NCI-H69 (cell line): ENCODE results near the gene CSTB.

Source experiments
- DNase-seq: peaks from one replicate; lab custom pipeline; 2025; lab: John Stamatoyannopoulos, UW

Gene CSTB

DNA sequence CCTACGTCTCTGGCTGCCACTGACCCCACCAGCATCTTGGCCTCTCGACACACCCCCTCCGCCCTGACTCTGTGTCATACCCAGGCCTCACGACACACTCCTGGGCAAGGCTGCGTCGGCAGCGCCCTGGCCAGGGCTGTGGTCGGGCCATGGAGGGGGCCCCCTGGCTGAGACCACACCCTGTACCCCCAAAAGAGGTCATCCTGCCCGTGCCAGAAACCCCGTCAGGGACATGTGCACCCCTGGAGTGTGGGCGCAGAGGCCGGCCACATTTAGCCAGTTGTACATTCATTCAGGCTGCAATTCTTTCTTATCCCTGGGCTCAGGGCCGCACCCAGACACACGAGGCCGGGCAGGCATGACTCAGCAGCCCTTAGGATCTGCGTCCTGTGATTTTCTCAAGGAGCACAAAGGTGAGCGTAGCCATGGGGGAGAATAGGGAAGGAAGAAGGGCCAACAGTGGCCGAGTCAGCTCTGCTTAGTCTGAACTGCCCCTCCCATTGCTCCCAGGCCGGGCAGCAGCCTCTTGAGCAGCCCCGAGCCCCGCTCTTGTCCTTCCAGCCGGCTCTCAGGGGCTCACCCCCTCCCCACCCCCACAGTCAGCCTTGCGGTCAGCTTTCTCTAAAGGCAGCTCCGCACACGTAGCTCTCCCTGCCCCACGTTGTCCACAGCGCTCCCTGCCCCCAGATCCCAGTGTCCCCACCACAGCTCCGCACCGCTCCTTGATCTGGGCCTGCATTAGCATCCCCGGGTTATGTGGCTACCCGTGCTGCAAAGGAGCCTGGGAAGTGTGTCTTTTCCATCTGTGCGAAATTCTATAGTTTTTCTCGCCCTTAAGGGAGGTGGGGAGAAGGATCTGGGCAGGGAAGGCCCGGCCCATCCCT, 7.9 kb downstream of the CSTB start:
- no peak for DNase-seq

- no peak for DNase-seq
Observed at GRCh38 chr21:43767498-43767983, 8.6 kb downstream of the CSTB start.

DNA sequence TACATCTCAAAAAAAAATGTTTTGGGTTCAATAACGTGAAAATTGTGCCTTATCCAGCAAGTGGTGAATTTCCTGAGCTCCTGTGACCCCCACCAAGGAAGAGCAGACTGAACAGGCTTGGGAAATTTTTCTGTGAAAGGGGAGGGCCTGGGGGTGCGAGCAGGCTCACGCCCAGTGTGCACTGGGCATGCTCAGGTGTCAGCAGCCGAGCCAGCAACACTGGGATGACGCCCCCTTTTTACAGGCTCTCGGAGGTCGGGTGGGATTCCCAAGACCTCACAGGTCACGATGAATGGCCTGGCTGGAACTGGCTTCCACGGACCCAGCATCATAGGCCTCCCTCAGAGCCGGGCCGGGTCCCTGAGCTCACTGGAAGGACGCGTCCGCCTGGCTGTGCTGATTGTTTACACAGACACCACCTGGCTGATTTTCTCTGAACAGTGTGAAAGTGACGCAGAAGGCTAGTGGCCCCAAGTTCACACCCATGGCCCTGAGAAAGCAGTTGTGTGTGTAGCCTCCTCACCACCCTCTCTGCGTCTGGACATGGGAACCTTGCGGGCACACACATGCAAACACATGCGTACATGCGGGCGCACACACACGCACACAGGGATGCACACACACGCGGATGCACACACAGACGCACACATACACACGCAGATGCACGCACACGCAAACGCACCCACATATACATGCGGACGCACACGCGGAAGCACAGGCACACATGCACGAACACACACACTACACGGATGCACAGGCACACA, 9.2 kb downstream of the CSTB start:
- DNase-seq, result peak; percentile 75

GRCh38 chr21:43764576-43765495, 11.3 kb downstream of the CSTB start:
- no peak for DNase-seq

GRCh38 chr21:43763901-43764523, 12.1 kb downstream of the CSTB start:
- peak; percentile 28 for DNase-seq

DNA sequence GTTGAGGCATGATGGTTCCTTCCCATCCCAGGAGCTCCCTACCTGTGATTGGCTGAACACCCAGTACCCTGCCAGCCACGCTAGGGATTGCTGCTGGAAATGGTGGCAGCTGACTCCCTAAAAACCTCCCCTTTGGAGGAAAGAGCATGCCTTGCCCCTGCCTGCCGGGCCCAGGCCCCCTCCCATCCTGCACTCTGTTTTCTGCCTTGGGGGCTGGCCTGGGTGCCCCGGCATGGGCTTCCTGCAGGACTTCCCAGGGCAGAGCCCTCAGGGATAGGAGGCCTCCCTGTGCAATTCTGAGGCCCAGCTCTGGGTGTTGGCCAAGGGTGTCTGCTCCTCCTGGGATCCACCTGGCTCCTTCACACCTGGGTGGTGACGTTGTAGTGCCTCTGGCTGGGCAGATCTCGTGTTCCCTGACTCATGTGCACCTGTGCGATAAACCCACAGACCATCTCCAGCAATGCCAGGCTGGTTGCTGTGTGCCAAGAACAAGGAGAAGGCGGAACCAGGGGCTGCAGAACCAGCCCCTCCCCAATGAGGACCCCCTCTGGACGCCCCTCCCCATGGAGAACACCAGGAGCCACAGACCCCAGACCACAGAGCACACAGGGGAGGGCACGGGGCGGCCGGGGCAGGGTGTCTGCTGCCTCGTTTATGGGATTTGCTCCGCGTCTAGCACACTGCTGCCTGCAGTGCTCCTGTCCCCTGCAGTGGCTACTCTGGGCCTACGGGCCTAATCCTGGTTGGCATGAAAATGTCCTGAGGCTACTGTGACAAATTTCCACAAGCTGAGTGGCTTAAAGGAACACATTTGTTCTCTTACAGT, 13.6 kb downstream of the CSTB start:
- no peak for DNase-seq

- no peak for DNase-seq
Observed at GRCh38 chr21:43761886-43762285, 14.2 kb downstream of the CSTB start.

DNA sequence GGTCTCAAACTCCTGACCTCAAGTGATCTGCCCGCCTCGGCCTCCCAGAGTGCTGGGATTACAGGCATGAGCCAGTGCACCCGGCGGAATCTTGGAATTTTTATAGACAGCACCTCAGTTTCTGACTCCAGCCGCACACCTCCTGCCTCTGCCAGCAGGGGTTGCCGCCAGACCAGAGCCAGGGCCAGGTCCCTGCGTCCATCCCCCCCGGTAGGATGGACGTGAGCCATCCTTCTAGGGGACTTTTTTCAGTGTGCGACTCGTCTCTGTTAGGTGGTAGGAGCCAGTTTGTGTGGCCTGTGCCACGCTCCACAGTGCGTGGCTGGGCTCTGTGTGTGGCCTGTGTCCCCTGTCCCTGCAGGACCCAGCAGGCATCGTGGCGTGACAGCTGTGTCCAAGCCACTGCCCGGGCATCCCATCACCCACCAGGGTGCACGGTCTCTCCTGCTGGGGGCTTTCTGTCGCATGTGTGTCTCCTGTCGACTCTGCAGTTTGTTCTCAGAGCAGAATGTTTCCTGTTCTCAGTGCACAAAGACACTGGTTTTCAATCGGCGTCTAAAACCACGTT, 15.6 kb downstream of the CSTB start:
- no peak for DNase-seq

DNA sequence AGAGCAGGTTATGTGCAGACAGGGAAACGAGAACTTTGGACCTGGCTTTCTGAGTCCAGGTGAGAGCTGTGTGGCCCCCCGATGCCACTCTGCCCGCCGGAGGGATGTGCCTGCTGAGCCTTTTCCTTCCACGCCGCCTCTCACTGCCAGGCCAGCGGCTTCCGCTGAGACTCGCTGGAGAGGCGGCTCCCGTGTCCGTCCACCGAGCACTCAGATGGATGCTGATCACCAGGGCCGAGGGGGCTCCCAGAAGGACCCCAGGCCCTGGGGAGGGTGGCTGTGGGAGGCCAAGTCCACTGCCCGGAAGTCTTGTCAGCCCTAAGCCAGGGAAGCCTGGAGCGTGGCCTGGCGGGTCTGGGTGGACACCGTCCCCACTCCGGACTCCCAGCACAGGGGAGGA, 16.5 kb downstream of the CSTB start:
- DNase-seq, result no peak

DNA sequence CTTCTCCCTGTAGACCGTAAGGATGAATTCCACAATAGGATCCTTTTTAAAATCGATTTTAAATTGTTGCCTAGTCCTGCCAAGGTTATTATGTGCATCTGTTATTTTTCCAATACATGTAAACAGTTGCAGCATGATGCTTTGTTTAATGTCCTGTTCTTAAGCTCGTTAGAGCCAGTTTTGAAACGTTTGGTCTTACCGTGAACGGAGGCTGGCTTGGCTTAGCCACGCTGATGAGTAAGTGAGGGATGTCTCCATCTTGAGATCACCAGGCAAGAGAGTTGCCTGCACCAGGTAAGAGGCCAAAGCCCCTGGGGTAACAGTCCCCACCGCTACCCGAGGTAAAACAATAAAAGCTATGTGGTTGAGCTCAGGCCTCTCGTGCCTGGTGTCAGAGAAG, 17.3 kb downstream of the CSTB start:
- no peak for DNase-seq

DNA sequence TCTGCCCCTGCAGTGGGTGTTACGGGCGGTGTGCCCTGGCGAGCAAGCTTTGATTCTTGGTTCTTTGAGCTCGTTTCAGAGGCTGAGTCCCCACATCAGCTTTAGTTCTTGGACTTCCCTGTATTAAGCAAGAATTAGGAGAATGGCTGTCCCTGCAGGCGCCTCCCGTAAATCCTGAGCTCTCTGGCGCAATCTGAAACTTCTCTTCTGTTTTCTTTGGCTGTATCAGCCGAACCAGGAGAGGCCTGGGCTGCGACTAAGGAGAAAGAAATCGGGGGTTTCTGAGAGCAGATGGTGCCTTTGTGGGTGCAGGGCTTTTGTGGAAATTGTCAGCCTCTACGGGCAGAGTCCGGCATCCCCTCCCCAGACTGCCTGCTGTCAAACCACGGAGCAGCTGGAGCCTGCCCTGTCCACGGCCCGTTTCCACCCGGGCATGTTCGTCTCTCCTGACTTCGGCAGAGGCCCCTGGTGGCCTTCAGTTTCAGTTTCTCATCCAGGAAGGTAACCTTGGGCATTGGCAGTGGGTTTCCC, 17.9 kb downstream of the CSTB start:
- no peak for DNase-seq

DNA sequence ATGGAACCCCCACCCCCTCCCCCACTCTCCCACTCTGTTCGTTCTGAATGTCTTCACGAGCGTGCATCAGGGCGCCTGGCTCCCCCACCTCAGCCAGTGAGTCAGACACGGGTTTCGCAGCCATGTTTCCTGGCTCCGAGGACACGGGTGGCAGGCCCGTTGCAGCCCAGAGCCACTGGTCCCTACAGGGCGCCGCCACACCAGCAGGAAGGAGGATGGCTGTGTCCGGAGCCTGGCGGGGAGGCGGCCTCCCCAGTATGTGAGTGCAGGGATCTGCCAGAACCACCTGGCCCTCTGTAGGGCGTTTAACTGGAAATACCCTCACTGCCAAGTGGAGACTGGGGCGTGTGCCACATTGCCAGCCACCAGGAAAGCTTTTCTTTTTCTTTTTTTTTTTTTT, 18.5 kb downstream of the CSTB start:
- no peak for DNase-seq

DNA sequence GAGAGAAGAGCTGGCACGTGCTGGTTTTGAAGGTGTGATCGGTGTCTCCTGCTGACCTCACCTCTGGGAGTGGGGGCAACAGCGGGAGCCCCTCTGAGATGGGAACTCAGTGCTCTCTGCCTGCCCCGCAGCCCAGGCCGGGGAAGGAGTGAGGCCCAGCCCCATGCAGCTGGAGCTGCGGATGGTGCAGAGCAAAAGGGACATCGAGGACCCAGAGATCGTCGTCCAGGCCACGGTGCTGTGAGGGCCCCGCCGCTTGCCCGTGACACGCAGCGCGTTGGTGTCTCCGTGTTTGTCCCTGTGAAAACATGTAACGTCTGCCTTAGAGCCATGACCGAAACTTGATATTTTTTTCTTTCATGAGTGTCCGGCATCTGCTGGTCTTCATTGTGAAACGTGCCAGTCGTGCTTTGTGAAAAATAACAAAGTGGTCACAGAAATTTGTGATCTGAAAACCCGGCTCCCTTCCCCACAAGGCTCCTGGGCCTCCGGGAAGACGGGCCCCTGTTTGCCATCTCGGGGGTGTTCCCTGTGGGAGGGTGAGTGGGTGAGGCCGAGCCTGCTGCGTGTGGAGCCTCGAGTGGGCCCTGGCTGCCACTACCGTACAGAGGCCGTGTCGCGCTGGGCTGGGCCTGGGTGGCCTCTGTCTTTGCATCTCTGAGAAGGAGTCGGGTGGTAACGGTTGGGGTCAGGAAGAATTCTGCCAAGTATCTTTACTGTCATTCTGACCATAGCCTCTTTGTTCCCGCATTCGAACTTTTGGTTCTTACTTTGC, 20.1 kb downstream of the CSTB start:
- DNase-seq, result no peak

DNA sequence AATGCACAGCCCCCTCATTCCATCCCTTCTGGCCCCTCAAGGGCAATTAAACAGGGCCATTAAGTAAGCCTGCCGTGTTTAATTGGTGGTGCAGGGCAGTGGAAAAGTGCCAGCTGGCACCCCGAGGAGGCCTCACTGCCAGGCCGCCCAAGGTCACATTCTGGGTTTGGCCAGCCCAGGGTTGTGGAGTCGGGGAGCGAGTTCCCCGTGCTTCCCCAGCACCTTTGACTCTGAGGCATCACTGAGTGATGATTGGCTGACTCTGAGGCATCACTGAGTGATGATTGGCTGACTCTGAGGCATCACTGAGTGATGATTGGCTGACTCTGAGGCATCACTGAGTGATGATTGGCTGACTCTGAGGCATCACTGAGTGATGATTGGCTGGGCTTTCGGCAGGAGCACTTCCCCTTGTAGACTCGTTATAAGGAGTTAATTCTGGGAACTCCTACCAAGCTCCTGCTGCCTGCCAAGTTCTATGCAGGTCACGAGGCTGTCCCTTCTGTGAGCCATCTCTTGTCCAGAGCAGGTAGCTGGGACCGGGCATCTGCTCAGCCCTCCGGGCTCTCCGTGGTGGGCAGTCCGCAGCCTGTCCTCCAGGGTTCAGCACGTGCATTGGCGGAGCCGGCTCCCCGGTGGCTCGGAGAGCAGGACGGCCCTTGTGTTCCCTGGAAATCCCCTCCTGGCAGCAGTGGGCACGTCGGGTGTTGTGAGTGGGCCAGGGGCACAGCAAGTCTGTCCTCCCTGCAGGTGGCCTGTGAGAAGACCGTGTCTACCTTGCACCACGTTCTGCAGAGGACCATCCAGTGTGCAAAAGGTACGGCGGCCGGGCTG, 20.9 kb downstream of the CSTB start:
- DNase-seq, result peak; percentile 28

- no peak for DNase-seq
Observed at GRCh38 chr21:43753439-43753799, 22.7 kb downstream of the CSTB start.

DNA sequence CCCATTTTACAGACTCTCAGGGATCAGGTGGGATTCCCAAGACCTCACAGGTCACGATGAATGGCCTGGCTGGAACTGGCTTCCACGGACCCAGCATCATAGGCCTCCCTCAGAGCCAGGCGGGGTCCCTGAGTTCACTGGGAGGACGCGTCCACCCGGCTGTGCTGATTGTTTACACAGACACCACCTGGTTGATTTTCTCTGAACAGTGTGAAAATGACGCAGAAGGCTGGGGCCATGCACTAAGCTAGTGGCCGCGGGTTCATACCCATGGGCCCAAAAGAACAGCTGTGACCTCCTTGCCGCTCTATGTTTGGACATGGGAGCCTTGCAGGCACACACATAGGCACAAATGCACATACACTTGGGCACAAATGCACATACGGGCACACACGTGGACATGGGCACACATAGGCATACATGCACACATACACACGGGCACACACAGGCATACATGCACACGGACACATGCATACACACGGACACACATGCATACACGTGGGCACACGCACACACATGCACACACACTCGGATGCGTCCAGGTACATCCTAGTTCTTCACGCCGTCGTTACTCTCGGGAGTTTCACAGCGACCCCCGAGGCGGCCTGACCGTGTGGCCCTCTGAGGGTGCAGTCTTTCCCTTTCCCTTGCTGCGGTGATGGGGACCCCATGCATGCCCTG, 23.2 kb downstream of the CSTB start:
- DNase-seq, result no peak

DNA sequence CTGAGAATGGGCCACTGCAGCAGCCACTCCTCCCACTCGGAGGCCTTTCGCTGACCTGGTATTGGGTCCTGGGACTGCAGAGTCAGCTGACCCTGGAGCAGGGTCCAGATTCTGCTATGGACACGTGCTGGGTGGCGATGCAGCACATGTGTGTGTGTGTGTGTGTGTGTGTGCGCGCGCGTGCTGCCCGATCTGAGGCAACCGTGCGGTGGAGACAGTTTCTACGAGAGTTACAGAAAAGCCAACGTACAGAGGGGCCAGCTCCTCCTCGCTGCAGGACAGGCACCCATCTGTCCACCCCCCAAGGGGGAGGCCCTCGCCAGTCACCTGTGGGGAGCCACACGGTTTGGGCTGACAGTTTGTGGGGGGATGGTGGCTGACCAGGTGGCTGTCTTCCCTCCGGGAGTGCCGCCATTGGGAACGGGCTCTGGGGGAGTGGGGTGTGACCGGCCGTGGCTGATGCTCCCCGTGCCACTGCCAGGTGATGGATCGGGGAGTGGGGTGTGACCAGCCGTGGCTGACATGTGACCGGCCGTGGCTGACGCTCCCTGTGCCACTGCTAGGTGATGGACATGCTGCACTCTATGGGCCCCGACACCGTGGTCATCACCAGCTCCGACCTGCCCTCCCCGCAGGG, 24.0 kb downstream of the CSTB start:
- no peak for DNase-seq
